Measurements from ENCODE around the gene KPRP. TPM values are rescaled to one million over a fixed set of nuclear protein-coding genes. Genes with fewer than 3 reads are reported as not detected.

The KPRP gene
- total and polyA plus RNA-seq, 9 donors, result not detected

- Histone ChIP-seq H3K4me1 (ENCODE audit: control insufficient read depth, insufficient read depth, low read length) (no peaks in the 10 kb centered on the region), H3K27me3 (ENCODE audit: control insufficient read depth, insufficient read depth, low read length) (no peaks in the 10 kb centered on the region), H3K27ac (ENCODE audit: low read length) (no peak within 1 kb of the TSS), H3K9me3 (replicated peaks; ENCODE audit: control insufficient read depth, low read depth, low read length) (no peaks in the 10 kb centered on the region), H3K36me3 (ENCODE audit: control insufficient read depth, insufficient read depth, low read length) (no peaks in the 10 kb centered on the region), H3K4me3 (ENCODE audit: low read length) (no peak within 1 kb of the TSS)
- WGBS (ENCODE audit: insufficient coverage), result no CpG with 5 or more reads among the region's 3 CpGs
- no peak for DNase-seq
Observed at GRCh38 chr1:152806576-152806975, 48.8 kb downstream of the KPRP start, which contains the start of gene LCE1C. Gene LCE1C, minus strand, starts transcription at chr1:152806651. Its CDS starts 1,173 bp downstream, at chr1:152805478.

- Histone ChIP-seq H3K36me3 (ENCODE audit: control insufficient read depth, insufficient read depth, low read length) (no peaks in the 10 kb centered on the region), H3K4me3 (ENCODE audit: low read length) (no peak overlapping the region), H3K9me3 (replicated peaks; ENCODE audit: control insufficient read depth, low read depth, low read length) (no peaks in the 10 kb centered on the region), H3K27ac (ENCODE audit: low read length) (no peak overlapping the region), H3K27me3 (ENCODE audit: control insufficient read depth, insufficient read depth, low read length) (no peaks in the 10 kb centered on the region), H3K4me1 (ENCODE audit: control insufficient read depth, insufficient read depth, low read length) (no peaks in the 10 kb centered on the region)
- WGBS (ENCODE audit: insufficient coverage), result 75% methylated on average over 2 of the region's 2 CpGs
- DNase-seq, result no peak
Observed at GRCh38 chr1:152811050-152811449, 53.2 kb downstream of the KPRP start.

Other genes starting within 250 kb of the KPRP start
- gene LCE5A, start 247.2 kb upstream of the KPRP start, total RNA-seq, result not detected
- gene LCE5A, start 247.2 kb upstream of the KPRP start, polyA plus RNA-seq (ENCODE audit: insufficient read depth in 1 of 8, insufficient read length in 8 of 8, low replicate concordance in 1 of 8), result not detected
- not detected for gene CRCT1, start 243.5 kb upstream of the KPRP start, total RNA-seq
- not detected for gene CRCT1, start 243.5 kb upstream of the KPRP start, polyA plus RNA-seq (ENCODE audit: insufficient read depth in 1 of 8, insufficient read length in 8 of 8, low replicate concordance in 1 of 8)
- gene LCE3E, start 191.2 kb upstream of the KPRP start, total RNA-seq, result not detected
- gene LCE3E, start 191.2 kb upstream of the KPRP start, polyA plus RNA-seq (ENCODE audit: insufficient read depth in 1 of 8, insufficient read length in 8 of 8, low replicate concordance in 1 of 8), result not detected
- not detected for gene LCE3D, start 177.5 kb upstream of the KPRP start, total RNA-seq
- not detected for gene LCE3D, start 177.5 kb upstream of the KPRP start, polyA plus RNA-seq (ENCODE audit: insufficient read depth in 1 of 8, insufficient read length in 8 of 8, low replicate concordance in 1 of 8)
- not detected for gene LCE3C, start 157.8 kb upstream of the KPRP start, total RNA-seq
- not detected for gene LCE3C, start 157.8 kb upstream of the KPRP start, polyA plus RNA-seq (ENCODE audit: insufficient read depth in 1 of 8, insufficient read length in 8 of 8, low replicate concordance in 1 of 8)
- gene LCE3B, start 144.2 kb upstream of the KPRP start, total RNA-seq, result not detected
- gene LCE3B, start 144.2 kb upstream of the KPRP start, polyA plus RNA-seq (ENCODE audit: insufficient read depth in 1 of 8, insufficient read length in 8 of 8, low replicate concordance in 1 of 8), result not detected
- gene LCE3A, start 134.9 kb upstream of the KPRP start, total RNA-seq, result not detected
- gene LCE3A, start 134.9 kb upstream of the KPRP start, polyA plus RNA-seq (ENCODE audit: insufficient read depth in 1 of 8, insufficient read length in 8 of 8, low replicate concordance in 1 of 8), result not detected
- gene LCE2D, start 94.6 kb upstream of the KPRP start, total RNA-seq, result not detected
- not detected for gene LCE2D, start 94.6 kb upstream of the KPRP start, polyA plus RNA-seq (ENCODE audit: insufficient read depth in 1 of 8, insufficient read length in 8 of 8, low replicate concordance in 1 of 8)
- gene LCE2C, start 82.7 kb upstream of the KPRP start, total RNA-seq, result not detected
- gene LCE2C, start 82.7 kb upstream of the KPRP start, polyA plus RNA-seq (ENCODE audit: insufficient read depth in 1 of 8, insufficient read length in 8 of 8, low replicate concordance in 1 of 8), result not detected
- not detected for gene LCE2B, start 71.9 kb upstream of the KPRP start, total RNA-seq
- gene LCE2B, start 71.9 kb upstream of the KPRP start, polyA plus RNA-seq (ENCODE audit: insufficient read depth in 1 of 8, insufficient read length in 8 of 8, low replicate concordance in 1 of 8), result not detected
- not detected for gene LCE2A, start 59.7 kb upstream of the KPRP start, total RNA-seq
- not detected for gene LCE2A, start 59.7 kb upstream of the KPRP start, polyA plus RNA-seq (ENCODE audit: insufficient read depth in 1 of 8, insufficient read length in 8 of 8, low replicate concordance in 1 of 8)
- gene LCE4A, start 49.9 kb upstream of the KPRP start, total RNA-seq, result not detected
- gene LCE4A, start 49.9 kb upstream of the KPRP start, polyA plus RNA-seq (ENCODE audit: insufficient read depth in 1 of 8, insufficient read length in 8 of 8, low replicate concordance in 1 of 8), result not detected
- gene LCE1F, start 17.1 kb downstream of the KPRP start, total RNA-seq, result not detected
- not detected for gene LCE1F, start 17.1 kb downstream of the KPRP start, polyA plus RNA-seq (ENCODE audit: insufficient read depth in 1 of 8, insufficient read length in 8 of 8, low replicate concordance in 1 of 8)
- not detected for gene LCE1E, start 28.2 kb downstream of the KPRP start, total RNA-seq
- not detected for gene LCE1E, start 28.2 kb downstream of the KPRP start, polyA plus RNA-seq (ENCODE audit: insufficient read depth in 1 of 8, insufficient read length in 8 of 8, low replicate concordance in 1 of 8)
- gene LCE1D, start 38.7 kb downstream of the KPRP start, total RNA-seq, result not detected
- gene LCE1D, start 38.7 kb downstream of the KPRP start, polyA plus RNA-seq (ENCODE audit: insufficient read depth in 1 of 8, insufficient read length in 8 of 8, low replicate concordance in 1 of 8), result not detected
- not detected for gene LCE1C, start 48.6 kb downstream of the KPRP start, total RNA-seq
- not detected for gene LCE1C, start 48.6 kb downstream of the KPRP start, polyA plus RNA-seq (ENCODE audit: insufficient read depth in 1 of 8, insufficient read length in 8 of 8, low replicate concordance in 1 of 8)
- not detected for gene LCE1B, start 53.9 kb downstream of the KPRP start, total RNA-seq
- not detected for gene LCE1B, start 53.9 kb downstream of the KPRP start, polyA plus RNA-seq (ENCODE audit: insufficient read depth in 1 of 8, insufficient read length in 8 of 8, low replicate concordance in 1 of 8)
- gene LCE1A, start 69.4 kb downstream of the KPRP start, total RNA-seq, result not detected
- gene LCE1A, start 69.4 kb downstream of the KPRP start, polyA plus RNA-seq (ENCODE audit: insufficient read depth in 1 of 8, insufficient read length in 8 of 8, low replicate concordance in 1 of 8), result not detected
- not detected for gene LCE6A, start 84.8 kb downstream of the KPRP start, total RNA-seq
- not detected for gene LCE6A, start 84.8 kb downstream of the KPRP start, polyA plus RNA-seq (ENCODE audit: insufficient read depth in 1 of 8, insufficient read length in 8 of 8, low replicate concordance in 1 of 8)
- not detected for gene LCE7A, start 102.0 kb downstream of the KPRP start, total RNA-seq
- gene LCE7A, start 102.0 kb downstream of the KPRP start, polyA plus RNA-seq (ENCODE audit: insufficient read depth in 1 of 8, insufficient read length in 8 of 8, low replicate concordance in 1 of 8), result not detected
- not detected for gene SMCP, start 120.3 kb downstream of the KPRP start, total RNA-seq
- gene SMCP, start 120.3 kb downstream of the KPRP start, polyA plus RNA-seq (ENCODE audit: insufficient read depth in 1 of 8, insufficient read length in 8 of 8, low replicate concordance in 1 of 8), result not detected
- not detected for gene IVL, start 150.5 kb downstream of the KPRP start, total RNA-seq
- gene IVL, start 150.5 kb downstream of the KPRP start, polyA plus RNA-seq (ENCODE audit: insufficient read depth in 1 of 8, insufficient read length in 8 of 8, low replicate concordance in 1 of 8), result 1 to 10 TPM in 1 of 8 donors, under 1 TPM in 3, not detected in 4; 0.11 to 8.1 (median 0.32) TPM
- not detected for gene SPRR5, start 189.2 kb downstream of the KPRP start, total RNA-seq
- gene SPRR5, start 189.2 kb downstream of the KPRP start, polyA plus RNA-seq (ENCODE audit: insufficient read depth in 1 of 8, insufficient read length in 8 of 8, low replicate concordance in 1 of 8), result not detected
- not detected for gene SPRR4, start 212.6 kb downstream of the KPRP start, total RNA-seq
- not detected for gene SPRR4, start 212.6 kb downstream of the KPRP start, polyA plus RNA-seq (ENCODE audit: insufficient read depth in 1 of 8, insufficient read length in 8 of 8, low replicate concordance in 1 of 8)
- not detected for gene SPRR1A, start 226.1 kb downstream of the KPRP start, total RNA-seq
- not detected for gene SPRR1A, start 226.1 kb downstream of the KPRP start, polyA plus RNA-seq (ENCODE audit: insufficient read depth in 1 of 8, insufficient read length in 8 of 8, low replicate concordance in 1 of 8)
- not detected for gene SPRR3, start 243.7 kb downstream of the KPRP start, total RNA-seq
- gene SPRR3, start 243.7 kb downstream of the KPRP start, polyA plus RNA-seq (ENCODE audit: insufficient read depth in 1 of 8, insufficient read length in 8 of 8, low replicate concordance in 1 of 8), result 10 to 100 TPM in 1 of 8 donors, 1 to 10 TPM in 1, under 1 TPM in 2, not detected in 4; 0.18 to 38.9 (median 0.90) TPM

All from muscle of leg (tissue), 11 donors.